Measurements from ENCODE around the gene SKI.
A peak's percentile ranks its signal among the peaks of the same experiment; 100 is the strongest.

The SKI gene

DNA sequence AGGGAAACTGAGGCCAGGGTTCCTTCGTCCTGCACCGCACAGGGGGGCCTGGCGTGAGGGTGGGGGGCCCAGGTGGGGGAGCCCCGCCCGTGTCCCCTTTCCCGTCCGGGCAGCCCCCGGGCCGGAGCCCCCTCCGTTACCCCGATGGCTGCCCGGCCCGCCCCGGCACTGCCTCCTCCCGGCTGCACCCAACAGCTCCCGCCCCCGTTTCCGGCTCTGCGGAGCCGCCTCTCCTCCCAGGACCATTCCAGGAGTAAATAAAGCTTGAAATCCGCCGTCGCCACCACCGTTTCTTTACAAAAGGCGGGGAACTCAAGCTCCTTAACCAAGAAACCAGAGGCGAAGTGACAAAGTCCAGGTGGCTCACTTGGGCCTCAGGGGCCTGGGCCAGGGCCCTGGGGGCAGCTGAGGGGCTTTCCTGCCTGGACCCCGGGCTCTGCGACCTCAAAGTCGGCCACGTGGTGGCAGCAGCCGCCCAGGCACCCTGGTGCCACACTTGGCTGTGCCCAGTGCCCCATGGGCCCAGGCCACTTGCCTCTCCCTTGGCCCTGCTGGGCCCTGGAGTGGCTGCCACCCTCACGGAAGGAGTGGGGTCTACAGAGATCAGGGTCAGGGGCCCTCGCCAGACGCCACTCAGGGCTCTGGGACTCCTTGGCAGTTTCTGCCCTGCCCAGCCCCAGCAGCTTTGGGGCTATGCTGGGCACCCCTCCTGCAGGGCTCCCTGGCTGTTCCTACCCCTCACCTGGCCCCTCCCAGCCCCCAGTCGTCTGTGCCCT, 33.0 kb upstream of the SKI start:
- DNase-seq (ENCODE audit: low spot score) = peak; percentile 96
- peak overlapping the region; percentile 88 for H3K4me3 ChIP-seq
- H3K27ac ChIP-seq = peak overlapping the region; percentile 88 to 92
- TF ChIP-seq, protein P1, sequence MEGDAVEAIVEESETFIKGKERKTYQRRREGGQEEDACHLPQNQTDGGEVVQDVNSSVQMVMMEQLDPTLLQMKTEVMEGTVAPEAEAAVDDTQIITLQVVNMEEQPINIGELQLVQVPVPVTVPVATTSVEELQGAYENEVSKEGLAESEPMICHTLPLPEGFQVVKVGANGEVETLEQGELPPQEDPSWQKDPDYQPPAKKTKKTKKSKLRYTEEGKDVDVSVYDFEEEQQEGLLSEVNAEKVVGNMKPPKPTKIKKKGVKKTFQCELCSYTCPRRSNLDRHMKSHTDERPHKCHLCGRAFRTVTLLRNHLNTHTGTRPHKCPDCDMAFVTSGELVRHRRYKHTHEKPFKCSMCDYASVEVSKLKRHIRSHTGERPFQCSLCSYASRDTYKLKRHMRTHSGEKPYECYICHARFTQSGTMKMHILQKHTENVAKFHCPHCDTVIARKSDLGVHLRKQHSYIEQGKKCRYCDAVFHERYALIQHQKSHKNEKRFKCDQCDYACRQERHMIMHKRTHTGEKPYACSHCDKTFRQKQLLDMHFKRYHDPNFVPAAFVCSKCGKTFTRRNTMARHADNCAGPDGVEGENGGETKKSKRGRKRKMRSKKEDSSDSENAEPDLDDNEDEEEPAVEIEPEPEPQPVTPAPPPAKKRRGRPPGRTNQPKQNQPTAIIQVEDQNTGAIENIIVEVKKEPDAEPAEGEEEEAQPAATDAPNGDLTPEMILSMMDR (IDR thresholded peaks at IDR 0.05) = peak; percentile 97

DNA sequence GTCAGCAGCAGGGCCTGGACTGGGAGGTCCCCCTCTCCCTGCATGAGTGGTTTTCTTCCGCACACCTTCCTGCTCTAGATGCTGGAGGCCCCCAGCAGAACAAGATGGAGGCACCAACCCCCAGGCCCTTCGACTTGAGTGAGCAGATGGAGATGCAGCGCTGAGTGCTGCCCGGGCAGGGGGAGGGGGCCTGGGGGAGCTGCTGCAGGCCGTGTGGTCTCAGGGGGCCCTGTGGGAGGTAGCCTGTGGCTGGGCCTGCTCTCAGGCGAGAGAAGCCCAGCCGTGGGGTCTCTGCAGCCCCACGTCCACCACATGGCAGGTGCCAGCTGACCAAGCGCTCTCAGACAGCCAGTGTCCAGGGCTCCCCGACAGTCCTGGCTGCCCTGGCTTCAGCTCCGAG, 32.3 kb upstream of the SKI start:
- TF ChIP-seq, protein P1 (IDR thresholded peaks at IDR 0.05) = no peak
- DNase-seq (ENCODE audit: low spot score) = no peak
- no peak overlapping the region for H3K4me3 ChIP-seq
- H3K27ac ChIP-seq = peak overlapping the region; percentile 88 to 92

DNA sequence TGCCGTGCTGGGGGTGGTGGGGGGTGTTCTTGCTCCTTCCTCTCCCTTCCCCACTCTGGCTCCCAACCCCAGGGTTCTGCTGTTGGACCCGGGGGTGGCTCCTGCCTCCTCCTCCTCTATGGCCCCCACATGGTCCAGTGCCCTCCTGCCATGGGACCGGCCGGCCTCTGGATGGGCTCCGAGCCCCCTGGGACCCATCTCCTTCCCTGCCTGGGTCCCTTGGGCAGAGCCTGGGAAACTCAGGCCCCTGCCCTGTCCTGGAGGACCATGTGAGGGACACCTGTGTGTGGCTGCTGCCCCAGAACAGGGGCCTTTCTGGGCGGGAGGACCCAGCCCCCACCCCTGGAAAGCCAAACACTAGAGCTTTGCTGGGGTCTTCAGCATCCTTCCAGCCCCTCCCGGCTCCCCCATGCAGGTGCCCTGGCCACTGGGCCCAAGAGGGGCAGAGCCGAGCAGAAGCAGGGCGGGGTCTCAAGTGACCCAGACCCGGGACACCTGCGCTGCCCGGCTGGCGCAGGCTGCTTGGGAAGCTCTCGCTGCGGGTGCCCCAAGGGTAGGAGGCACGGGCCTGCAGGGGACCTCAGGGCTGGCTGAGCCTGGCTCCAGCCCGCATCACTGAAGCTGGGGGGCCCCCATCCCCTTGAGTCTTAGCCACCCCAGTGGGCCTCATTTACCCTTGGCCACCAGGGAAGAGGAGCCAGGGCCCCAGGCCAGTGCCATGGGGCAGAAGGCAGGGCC, 31.0 kb upstream of the SKI start:
- Histone ChIP-seq H3K27ac (peak overlapping the region; percentile 17 to 93), H3K4me3 (no peak overlapping the region)
- no peak for DNase-seq (ENCODE audit: low spot score)
- TF ChIP-seq, protein P1 (IDR thresholded peaks at IDR 0.05) = no peak

DNA sequence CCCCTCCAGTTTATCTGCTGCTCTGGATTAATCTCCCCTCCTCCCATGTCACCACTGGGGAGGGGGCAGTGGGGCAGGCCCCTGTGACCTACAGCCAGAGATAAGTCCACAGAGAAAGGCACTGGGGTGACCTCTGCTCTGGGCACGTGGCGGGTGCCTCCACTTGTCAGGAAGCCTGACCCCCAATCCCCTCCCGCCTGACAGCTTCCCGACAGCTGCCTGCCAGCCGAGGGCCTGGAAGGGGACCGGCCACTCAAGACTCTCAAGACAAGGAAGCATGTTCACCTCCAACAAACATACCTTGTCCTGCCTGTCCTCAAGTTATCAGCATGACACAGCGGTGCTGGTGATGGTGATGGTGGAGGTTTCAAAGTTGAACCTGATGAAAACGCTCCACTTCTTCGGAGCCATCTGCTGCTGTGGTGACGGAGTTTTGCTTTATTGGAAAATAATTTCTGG, 30.4 kb upstream of the SKI start:
- Histone ChIP-seq H3K27ac (peak overlapping the region in 1 of 2 donors; percentile 93), H3K4me3 (no peak overlapping the region)

DNA sequence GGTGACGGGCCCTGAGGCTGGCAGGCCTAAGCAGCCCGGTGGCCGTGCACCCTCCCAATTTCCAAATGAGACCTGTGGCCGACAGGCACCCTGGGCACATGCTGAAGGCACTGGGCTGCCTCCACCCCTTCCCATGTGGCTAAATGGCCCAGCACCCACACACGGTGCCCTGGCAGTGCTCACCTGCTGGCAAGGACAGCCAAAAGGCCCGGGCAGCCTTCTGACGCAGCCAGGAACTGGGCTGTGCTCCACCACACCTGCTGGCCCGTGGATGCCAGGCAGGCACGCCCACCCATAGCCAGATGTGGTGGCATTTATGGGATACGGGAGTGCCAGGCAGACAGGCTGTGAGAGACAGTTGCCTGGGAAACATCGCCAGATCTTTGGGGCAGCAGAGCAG, 29.5 kb upstream of the SKI start:
- TF ChIP-seq, protein P1 (IDR thresholded peaks at IDR 0.05) = no peak
- Histone ChIP-seq H3K27ac (peak overlapping the region; percentile 85 to 93), H3K4me3 (peak overlapping the region; percentile 72)
- no peak for DNase-seq (ENCODE audit: low spot score)

More for the DNA sequence above, 30.4 kb upstream of the SKI start:
- TF ChIP-seq, protein P1 (IDR thresholded peaks at IDR 0.05) = no peak
- DNase-seq (ENCODE audit: low spot score) = no peak

DNA sequence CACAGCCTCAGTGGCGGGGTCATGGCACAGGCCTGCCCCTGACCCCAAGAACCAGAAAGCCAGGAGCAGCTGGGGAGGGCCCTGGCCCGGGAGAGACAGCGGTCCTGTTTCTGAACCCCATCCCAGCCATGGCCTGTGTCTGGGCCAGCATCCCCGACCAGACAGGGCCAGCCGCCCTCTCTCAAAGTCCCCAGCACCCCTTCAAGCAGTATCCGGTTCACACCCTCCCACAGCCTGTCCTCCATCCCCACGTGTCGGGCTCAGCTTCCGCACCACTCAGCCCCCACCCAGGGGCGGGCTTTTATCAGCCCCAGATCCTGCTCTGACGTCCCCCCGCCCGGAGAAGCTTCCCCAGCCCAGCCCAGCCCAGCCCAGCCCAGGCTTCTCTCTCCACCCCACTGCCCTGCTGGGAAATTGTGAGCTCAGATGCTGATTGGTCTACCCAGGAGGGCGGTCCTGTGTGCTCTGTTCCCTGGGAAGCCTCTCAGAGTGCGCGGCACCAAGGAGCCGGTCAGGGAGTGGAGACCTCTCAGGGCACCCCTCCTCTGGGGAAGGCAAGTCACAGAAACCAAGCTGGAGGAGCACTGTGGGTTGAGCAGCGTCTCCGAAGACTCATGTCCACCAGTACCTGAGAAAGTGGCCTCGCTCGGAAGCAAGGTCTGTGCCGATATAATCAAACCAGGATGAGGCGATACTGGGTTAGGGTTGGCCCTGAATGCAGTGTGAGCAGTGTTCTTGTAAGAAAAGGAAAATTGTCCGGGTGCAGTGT, 28.9 kb upstream of the SKI start:
- H3K27ac ChIP-seq = peak overlapping the region; percentile 85 to 93
- H3K4me3 ChIP-seq = peak overlapping the region; percentile 72
- TF ChIP-seq, protein P1 (IDR thresholded peaks at IDR 0.05) = no peak
- DNase-seq (ENCODE audit: low spot score) = peak; percentile 96
